IMR-90 (cell line): ENCODE data around the gene KY. TPM values are rescaled to one million over a fixed set of nuclear protein-coding genes. Genes with fewer than 3 reads are reported as not detected.

ENCODE experiments used
- ATAC-seq: fragments of 200-7000 bp; cut with Tn5 transposase; 2 replicates; pipeline ENCODE4 v1.9.1; 2020; ENCODE audit warnings: low read depth, mild to moderate bottlenecking, moderate library complexity
- BruUV-seq: library from RNA; stranded (reverse); fragments of 400-500 nt; replicated peaks from 2 replicates; lab custom pipeline; 2021; lab: Mats Ljungman, UMichigan
- CTCF ChIA-PET: fragments of 300-600 bp; formaldehyde crosslinking; extraction: SDS; loops from one replicate; lab custom pipeline; 2021; ENCODE audit warnings: antibody characterized with exemption; lab: Yijun Ruan, JAX
- POLR2A ChIA-PET: fragments of 300-600 bp; sonication (Branson Sonifier 250); formaldehyde crosslinking; loops from one replicate; lab custom pipeline; 2022; ENCODE audit warnings: antibody characterized with exemption; ENCODE audit not compliant: unreplicated experiment; lab: Charles Lee
- DNase-seq: peaks from one replicate; pipeline ENCODE4 v3.0.0; 2013
- H2AFZ ChIP-seq: replicated peaks from 2 replicates; pipeline ENCODE3; 2013; ENCODE audit warnings: low read length, mild to moderate bottlenecking; ENCODE audit not compliant: poor library complexity
- H2AK5ac ChIP-seq: 2 replicates; pipeline ENCODE4 v1.6.1; 2013; ENCODE audit warnings: low read depth, low read length, inconsistent platforms
- H2AK9ac ChIP-seq: replicated peaks from 2 replicates; pipeline ENCODE3; 2013; ENCODE audit warnings: mild to moderate bottlenecking, low read depth, low read length, moderate library complexity; ENCODE audit not compliant: poor library complexity
- H2BK120ac ChIP-seq: 2 replicates; pipeline ENCODE4 v1.6.1; 2013; ENCODE audit warnings: low read depth, low read length, inconsistent platforms
- H2BK15ac ChIP-seq: 3 replicates; pipeline ENCODE4 v1.6.1; 2013; ENCODE audit warnings: low read depth, low read length, inconsistent platforms
- H2BK20ac ChIP-seq: 2 replicates; pipeline ENCODE4 v1.6.1; 2013; ENCODE audit warnings: low read depth, mild to moderate bottlenecking, inconsistent platforms, low read length, moderate library complexity
- H2BK5ac ChIP-seq: 2 replicates; pipeline ENCODE4 v1.6.1; 2013; ENCODE audit warnings: mild to moderate bottlenecking, low read depth, low read length, inconsistent platforms; ENCODE audit not compliant: poor library complexity, severe bottlenecking
- H3K14ac ChIP-seq: replicated peaks from 2 replicates; pipeline ENCODE4 v1.6.1; 2013; ENCODE audit warnings: low read depth, low read length, inconsistent platforms
- H3K18ac ChIP-seq: 2 replicates; pipeline ENCODE4 v1.6.1; 2013; ENCODE audit warnings: low read depth, low read length, control low read depth
- H3K23ac ChIP-seq: 2 replicates; pipeline ENCODE4 v1.6.1; 2013; ENCODE audit warnings: low read depth, low read length, inconsistent platforms
- H3K27ac ChIP-seq: 2 replicates; pipeline ENCODE4 v1.5.1; 2013; ENCODE audit warnings: mild to moderate bottlenecking, control low read depth, low read length; ENCODE audit not compliant: insufficient read depth
- H3K27me3 ChIP-seq: 2 replicates; pipeline ENCODE4 v1.6.1; 2013; ENCODE audit warnings: low read length; ENCODE audit not compliant: control insufficient read depth, insufficient read depth
- H3K36me3 ChIP-seq: 2 replicates; pipeline ENCODE4 v1.6.1; 2013; ENCODE audit warnings: low read length, mixed read lengths; ENCODE audit not compliant: control insufficient read depth, insufficient read depth
- H3K4ac ChIP-seq: 2 replicates; pipeline ENCODE4 v1.6.1; 2013; ENCODE audit warnings: low read depth, low read length, inconsistent platforms
- H3K4me1 ChIP-seq: 2 replicates; pipeline ENCODE4 v1.6.1; 2013; ENCODE audit warnings: low read length, mixed read lengths; ENCODE audit not compliant: control insufficient read depth, insufficient read depth
- H3K4me2 ChIP-seq: 2 replicates; pipeline ENCODE4 v1.6.1; 2013; ENCODE audit warnings: low read depth, mild to moderate bottlenecking, control low read depth, low read length, moderate library complexity
- H3K4me3 ChIP-seq: 2 replicates; pipeline ENCODE4 v1.5.1; 2013; ENCODE audit warnings: low read depth, mild to moderate bottlenecking, control low read depth, low read length, moderate library complexity; ENCODE audit not compliant: insufficient read depth
- H3K56ac ChIP-seq: 2 replicates; pipeline ENCODE4 v1.6.1; 2013; ENCODE audit warnings: low read length, inconsistent platforms; ENCODE audit not compliant: insufficient read depth; ENCODE audit errors: extremely low read depth
- H3K79me1 ChIP-seq, 2 experiments: 2 replicates each; pipeline ENCODE4 v1.6.1; 2013; ENCODE audit warnings: low read length in 2 of 2, inconsistent platforms in 1 of 2, low read depth in 1 of 2
- H3K9ac ChIP-seq: 2 replicates; pipeline ENCODE4 v1.6.1; 2013; ENCODE audit warnings: low read depth, low read length, control low read depth
- H3K9me1 ChIP-seq: 2 replicates; pipeline ENCODE4 v1.6.1; 2013; ENCODE audit warnings: low read length, inconsistent platforms; ENCODE audit not compliant: insufficient read depth
- H3K9me3 ChIP-seq: 2 replicates; pipeline ENCODE4 v1.6.1; 2013; ENCODE audit warnings: low read length; ENCODE audit not compliant: control insufficient read depth, insufficient read depth
- H4K20me1 ChIP-seq: 2 replicates; pipeline ENCODE4 v1.6.1; 2013; ENCODE audit warnings: low read length, inconsistent platforms; ENCODE audit not compliant: insufficient read depth
- H4K5ac ChIP-seq: 2 replicates; pipeline ENCODE4 v1.6.1; 2013; ENCODE audit warnings: mild to moderate bottlenecking, low read depth, low read length, control low read depth
- H4K8ac ChIP-seq, 2 experiments: 2 replicates each; pipeline ENCODE4 v1.6.1; 2013; ENCODE audit warnings: low read depth in 2 of 2, low read length in 2 of 2, control low read depth in 1 of 2, inconsistent platforms in 1 of 2
- H4K91ac ChIP-seq: 2 replicates; pipeline ENCODE4 v1.6.1; 2013; ENCODE audit warnings: low read depth, low read length, inconsistent platforms; ENCODE audit not compliant: insufficient read depth
- CEBPB ChIP-seq: IDR thresholded peaks from 2 replicates; pipeline ENCODE4 v1.6.1; 2012; ENCODE audit warnings: low read depth, low read length, improper control_type of control experiment
- CHD1 ChIP-seq: IDR thresholded peaks from 2 replicates; pipeline ENCODE4 v1.6.1; 2012; ENCODE audit warnings: low read depth, low read length, improper control_type of control experiment
- ELK1 ChIP-seq: fragments of 150-350 bp; IDR thresholded peaks from 2 replicates; pipeline ENCODE4 v1.6.1; 2016; ENCODE audit warnings: low read depth, mild to moderate bottlenecking, low read length, moderate library complexity, borderline replicate concordance
- FOS ChIP-seq: fragments of 150-350 bp; IDR thresholded peaks from 2 replicates; pipeline ENCODE4 v1.6.1; 2016; ENCODE audit warnings: low read depth, low read length
- MAZ ChIP-seq: IDR thresholded peaks from 2 replicates; pipeline ENCODE4 v1.6.1; 2012; ENCODE audit warnings: low read depth, mild to moderate bottlenecking, low read length, improper control_type of control experiment, moderate library complexity, borderline replicate concordance
- MXI1 ChIP-seq: IDR thresholded peaks from 2 replicates; pipeline ENCODE4 v1.6.1; 2012; ENCODE audit warnings: low read depth, mild to moderate bottlenecking, low read length, moderate library complexity, borderline replicate concordance
- POLR2A ChIP-seq: IDR thresholded peaks from 2 replicates; pipeline ENCODE4 v1.6.1; 2012; ENCODE audit warnings: mild to moderate bottlenecking, low read depth, low read length
- RAD21 ChIP-seq: IDR thresholded peaks from 2 replicates; pipeline ENCODE4 v1.6.1; 2012; ENCODE audit warnings: low read length, improper control_type of control experiment
- RFX5 ChIP-seq: IDR thresholded peaks from 2 replicates; pipeline ENCODE4 v1.8.0; 2012; ENCODE audit warnings: low read depth, mild to moderate bottlenecking, low read length, moderate library complexity
- USF2 ChIP-seq: fragments of 150-350 bp; IDR thresholded peaks from 2 replicates; pipeline ENCODE4 v1.6.1; 2017; ENCODE audit warnings: mild to moderate bottlenecking, antibody characterized with exemption, low read length, low read depth
- WGBS, 2 experiments: methylation state at CpG; one replicate each; pipeline versions ENCODE4 v1.1.5 to v1.1.7; 2013; ENCODE audit warnings: missing lambda C conversion rate in 2 of 2; ENCODE audit not compliant: insufficient read length in 1 of 2; ENCODE audit errors: extremely low coverage in 2 of 2; 5-methylcytosine and 5-hydroxymethylcytosine counted together
- dilution Hi-C: fragments of 300-500 bp; cut with HindIII; formaldehyde crosslinking; loops from one replicate; pipeline ENCODE4 v1.14.3; 2018; ENCODE audit warnings: low sequenced_read_pairs; ENCODE audit not compliant: unreplicated experiment
- in situ Hi-C: fragments of 300-500 bp; cut with MboI; formaldehyde crosslinking; loops from 3 replicates; pipeline ENCODE4 v1.14.3; 2019; ENCODE audit warnings: low sequenced_read_pairs, inconsistent platforms, mixed read lengths
- intact Hi-C: fragments of 100-400 bp; cut with micrococcal nuclease; formaldehyde crosslinking; loops from 2 replicates; pipeline ENCODE4 v1.10.0; 2022
- polyA plus RNA-seq, 3 experiments: library from polyadenylated mRNA; depleted of rRNA; stranded (reverse); fragments of >200 nt; gene quantifications; 2 replicates each; pipeline ENCODE4 v1.2.3, GENCODE V29; 2012; ENCODE audit warnings: low replicate concordance in 1 of 3
- total RNA-seq: library from RNA; depleted of rRNA; stranded (reverse); fragments of >200 nt; gene quantifications from 2 replicates; pipeline ENCODE4 v1.2.3, GENCODE V29; 2012

KY gene
- total and polyA plus RNA-seq, 2 of the 4 experiments (the other 2 are of a cell fraction), result under 0.01 to 0.09 TPM

GRCh38 chr3:134607054-134608022, 43.5 kb downstream of the KY start (continued):
- TF ChIP-seq CEBPB, result no peak
- TF ChIP-seq POLR2A, result no peak

- Histone ChIP-seq H3K23ac (no peak overlapping the region), H3K9me1 (no peaks in the 10 kb centered on the region), H2BK20ac (no peak overlapping the region), H2BK15ac (no peak overlapping the region), H3K9me3 (no peaks in the 10 kb centered on the region), H2BK5ac (no peak overlapping the region), H3K79me1 (no peaks in the 10 kb centered on the region), H4K91ac (no peak overlapping the region), H3K27me3 (peaks cover 40% of the 10 kb centered on the region; the same call in 1 of the 2 replicates), H3K14ac (no peak overlapping the region), H3K36me3 (no peaks in the 10 kb centered on the region), H2AK5ac (no peak overlapping the region), H3K9ac (no peak overlapping the region), H3K4me2 (no peak overlapping the region; the same call in 1 of the 2 replicates), H3K4me3 (no peak overlapping the region), H2AK9ac (no peak overlapping the region), H3K4me1 (no peaks in the 10 kb centered on the region; the same call in 1 of the 2 replicates), H2AFZ (no peak overlapping the region), H4K8ac (no peak overlapping the region), H3K27ac (no peak overlapping the region), H3K4ac (no peak overlapping the region), H4K20me1 (no peaks in the 10 kb centered on the region), H4K5ac (no peak overlapping the region), H3K56ac (no peak overlapping the region), H2BK120ac (no peak overlapping the region), H3K18ac (no peak overlapping the region; the same call in 1 of the 2 replicates)
- intact Hi-C loops (no loop called here), dilution Hi-C loops (no loop called here), in situ Hi-C loops (loop anchor here (10.0 kb wide), 1 partner anchor 1288 kb away; no protein-coding TSS in a partner anchor)
- POLR2A ChIA-PET, result no interaction called here
- no TSS peak for BruUV-seq
- WGBS, 2 experiments, result 12% methylated on average over 3 of the region's 12 CpGs; no CpG with 5 or more reads in 1 of the 2 experiments
- ATAC-seq, result no peak
- TF ChIP-seq RFX5, result no peak
- TF ChIP-seq RAD21, result no peak
- no peak for TF ChIP-seq CEBPB
- TF ChIP-seq ELK1, result no peak
- TF ChIP-seq POLR2A, result no peak
- no peak for TF ChIP-seq USF2
- no peak for TF ChIP-seq CHD1
- no peak for TF ChIP-seq MXI1
- TF ChIP-seq FOS, result no peak
- TF ChIP-seq MAZ, result no peak
- no peak for DNase-seq
- CTCF ChIA-PET, result interaction anchor here (0.7 kb wide), 1 partner anchor 15 kb away, joined by 3 read pairs; no protein-coding TSS in a partner anchor
Measured at GRCh38 chr3:134606033-134607025, 44.5 kb downstream of the KY start.
